HepG2 (cell line): ENCODE results near the gene COG4. TPM values are rescaled to one million over a fixed set of nuclear protein-coding genes. Genes with fewer than 3 reads are reported as not detected.
A peak's percentile ranks its signal among the peaks of the same experiment; 100 is the strongest.

Experiments
- ASH2L ChIP-seq: fragments of 300-600, 200-600 bp; sonication (generic); IDR thresholded peaks from 2 replicates; pipeline ENCODE4 v1.7.0; 2017; ENCODE audit warnings: low read depth, mild to moderate bottlenecking, moderate library complexity, mixed read lengths, low read length; ENCODE audit not compliant: insufficient read length
- E2F5 ChIP-seq: sonication (generic); formaldehyde crosslinking; conservative IDR thresholded peaks from 2 replicates; pipeline ENCODE4 v1.4.0; 2020; ENCODE audit warnings: missing genetic modification reagents
- KDM5B ChIP-seq: sonication (generic); formaldehyde crosslinking; IDR thresholded peaks from 2 replicates; pipeline ENCODE4 v1.4.0; 2020; ENCODE audit warnings: missing genetic modification reagents, mild to moderate bottlenecking, borderline replicate concordance
- MATR3 ChIP-seq: sonication (generic); formaldehyde crosslinking; IDR thresholded peaks from 2 replicates; pipeline ENCODE4 v1.4.0; 2020; ENCODE audit warnings: missing genetic modification reagents
- MTA1 ChIP-seq: sonication (generic); formaldehyde crosslinking; IDR thresholded peaks from 2 replicates; pipeline ENCODE4 v1.4.0; 2020; ENCODE audit warnings: missing genetic modification reagents, mild to moderate bottlenecking, borderline replicate concordance
- MTA3 ChIP-seq: sonication (generic); formaldehyde crosslinking; IDR thresholded peaks from 2 replicates; pipeline ENCODE4 v1.4.0; 2020; ENCODE audit warnings: missing genetic modification reagents
- MXI1 ChIP-seq: IDR thresholded peaks from 3 replicates; pipeline ENCODE4 v1.6.1; 2012; ENCODE audit warnings: low read depth, low read length, inconsistent platforms, borderline replicate concordance
- NCOR1 ChIP-seq: fragments of 200-600 bp; sonication (generic); IDR thresholded peaks from 2 replicates; pipeline ENCODE4 v1.7.0; 2017; ENCODE audit warnings: antibody characterized with exemption, low read length, borderline replicate concordance
- RCOR2 ChIP-seq: IDR thresholded peaks from 2 replicates; pipeline ENCODE4 v1.6.1; 2016; ENCODE audit warnings: missing biosample characterization, missing genetic modification reagents
- RNF219 ChIP-seq: sonication (generic); formaldehyde crosslinking; IDR thresholded peaks from 2 replicates; pipeline ENCODE4 v1.5.0; 2020; ENCODE audit warnings: mild to moderate bottlenecking, missing genetic modification reagents
- SIX4 ChIP-seq: sonication (generic); formaldehyde crosslinking; IDR thresholded peaks from 2 replicates; pipeline ENCODE4 v1.4.0; 2020; ENCODE audit warnings: missing genetic modification reagents
- SP140L ChIP-seq: sonication (generic); formaldehyde crosslinking; IDR thresholded peaks from 2 replicates; pipeline ENCODE4 v1.4.0; 2020; ENCODE audit warnings: missing genetic modification reagents, borderline replicate concordance
- ZNF367 ChIP-seq: sonication (generic); formaldehyde crosslinking; IDR thresholded peaks from 2 replicates; pipeline ENCODE4 v1.4.0; 2020; ENCODE audit warnings: missing genetic modification reagents, borderline replicate concordance
- ZNF674 ChIP-seq: sonication (generic); formaldehyde crosslinking; IDR thresholded peaks from 2 replicates; pipeline ENCODE4 v1.5.0; 2020; ENCODE audit warnings: low read depth, mild to moderate bottlenecking, missing genetic modification reagents
- ZNF777 ChIP-seq: sonication (generic); formaldehyde crosslinking; IDR thresholded peaks from 2 replicates; pipeline ENCODE4 v1.4.0; 2020; ENCODE audit warnings: missing genetic modification reagents
- ZSCAN21 ChIP-seq: sonication (generic); formaldehyde crosslinking; IDR thresholded peaks from 2 replicates; pipeline ENCODE4 v1.8.0; 2022; ENCODE audit warnings: mild to moderate bottlenecking, missing genetic modification reagents, moderate library complexity, borderline replicate concordance
- polyA plus RNA-seq, 8 experiments: library from polyadenylated mRNA; depleted of rRNA in 3 of 8; stranded (reverse) in 7 of 8; unstranded in 1 of 8; fragments of >200 nt; fragmentation: Illumina TruSeq in 4 of 8; extraction: Trizol in 4 of 8; gene quantifications; 2 replicates each; pipeline versions ENCODE4 v1.2.1 to v1.2.3, GENCODE V29; 2011 to 2016; ENCODE audit warnings: low read depth in 4 of 8, missing spikeins in 1 of 8, mixed read lengths in 1 of 8; ENCODE audit not compliant: insufficient read depth in 1 of 8
- total RNA-seq, 5 experiments: library from RNA; depleted of rRNA; stranded (reverse); fragments of >200 nt; fragmentation: Illumina TruSeq; extraction: Trizol; gene quantifications; 2 replicates each; pipeline ENCODE4 v1.2.3, GENCODE V29; 2016; ENCODE audit warnings: low read depth in 1 of 5
- TF ChIP-seq, protein P1 (sequence below): sonication (generic); formaldehyde crosslinking; IDR thresholded peaks from 2 replicates; pipeline ENCODE4 v1.4.0; 2020; ENCODE audit warnings: mild to moderate bottlenecking, missing genetic modification reagents
- TF ChIP-seq, protein P2 (sequence below): sonication (generic); formaldehyde crosslinking; IDR thresholded peaks from 2 replicates; pipeline ENCODE4 v1.8.1; 2023; ENCODE audit warnings: mild to moderate bottlenecking, moderate library complexity, missing genetic modification reagents
- TF ChIP-seq, protein P3 (sequence below): sonication (generic); formaldehyde crosslinking; IDR thresholded peaks from 2 replicates; pipeline ENCODE4 v1.4.0; 2020; ENCODE audit warnings: low read depth, missing genetic modification reagents

COG4 gene
- total and polyA plus RNA-seq, 2 of the 13 experiments (the other 11 are each of a cell fraction or from before 2014, with no cell fraction given): 51.1 to 73.8 TPM

DNA sequence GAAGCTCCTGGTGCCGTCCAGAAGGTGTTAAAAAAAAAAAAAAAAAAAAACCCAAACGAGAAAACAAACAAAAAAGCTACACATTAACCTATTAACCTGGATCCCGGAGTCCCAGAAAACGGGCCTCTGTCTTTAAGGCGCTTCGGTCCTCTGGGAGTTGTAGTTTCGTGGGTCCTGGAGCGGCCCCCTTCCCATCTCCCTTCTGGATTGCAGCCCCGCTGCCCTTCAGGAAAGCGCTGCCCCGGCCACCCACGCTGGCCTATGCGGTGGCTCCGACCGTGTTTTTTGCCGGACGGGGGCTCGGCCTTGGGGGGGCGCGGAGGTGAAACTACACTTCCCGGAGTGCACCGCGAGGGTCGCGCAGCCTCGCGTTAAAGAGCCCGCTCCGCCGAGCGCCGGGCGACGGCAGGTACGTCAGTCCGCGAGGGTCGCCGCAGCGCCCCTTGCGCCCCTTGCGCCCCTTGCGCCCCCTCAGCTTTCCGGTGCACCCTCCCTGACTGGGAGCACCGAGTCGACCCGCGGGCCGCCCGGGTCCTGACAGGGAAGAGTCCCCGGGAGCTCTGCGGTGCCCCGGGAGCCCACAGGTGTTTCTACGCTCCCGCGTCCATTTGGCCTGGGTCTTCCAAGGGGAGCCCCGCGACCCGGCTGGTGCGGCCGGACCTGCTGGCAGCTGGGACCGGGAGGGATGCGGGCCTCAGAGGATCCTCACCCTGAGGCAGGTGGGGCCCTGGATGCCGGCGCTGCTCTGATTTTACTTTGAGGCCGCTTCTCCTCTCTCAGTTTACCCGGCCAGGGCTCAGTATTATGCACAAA lies 68.9 kb downstream of the COG4 start, which contains the start of gene FCSK (continued):
- TF ChIP-seq, protein P1, sequence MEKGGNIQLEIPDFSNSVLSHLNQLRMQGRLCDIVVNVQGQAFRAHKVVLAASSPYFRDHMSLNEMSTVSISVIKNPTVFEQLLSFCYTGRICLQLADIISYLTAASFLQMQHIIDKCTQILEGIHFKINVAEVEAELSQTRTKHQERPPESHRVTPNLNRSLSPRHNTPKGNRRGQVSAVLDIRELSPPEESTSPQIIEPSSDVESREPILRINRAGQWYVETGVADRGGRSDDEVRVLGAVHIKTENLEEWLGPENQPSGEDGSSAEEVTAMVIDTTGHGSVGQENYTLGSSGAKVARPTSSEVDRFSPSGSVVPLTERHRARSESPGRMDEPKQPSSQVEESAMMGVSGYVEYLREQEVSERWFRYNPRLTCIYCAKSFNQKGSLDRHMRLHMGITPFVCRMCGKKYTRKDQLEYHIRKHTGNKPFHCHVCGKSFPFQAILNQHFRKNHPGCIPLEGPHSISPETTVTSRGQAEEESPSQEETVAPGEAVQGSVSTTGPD: no peak
- TF ChIP-seq, protein P2, sequence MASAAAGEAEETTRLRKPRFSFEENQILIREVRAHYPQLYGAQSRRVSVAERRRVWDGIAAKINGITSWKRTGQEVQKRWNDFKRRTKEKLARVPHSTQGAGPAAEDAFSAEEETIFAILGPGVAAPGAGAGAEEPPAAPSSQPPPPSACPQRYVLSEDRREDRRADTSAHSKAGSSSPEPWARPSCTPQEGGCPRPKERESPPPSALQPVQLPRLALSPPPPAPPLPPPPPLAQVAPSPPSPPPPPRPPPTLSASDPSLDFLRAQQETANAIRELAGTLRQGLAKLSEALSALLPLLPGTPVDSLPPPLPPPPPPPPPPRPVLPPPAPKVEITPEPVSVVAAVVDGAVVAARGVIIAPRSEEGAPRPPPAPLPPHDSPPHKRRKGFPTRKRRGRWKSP: peak; percentile 94
- TF ChIP-seq RNF219 (CRISPR knock-in tag) (0 out of 2 replicates have a peak, but pooled peaks have one; percentile 15), MTA1 (peak; percentile 91; the same call in 1 of the 2 replicates), ZNF777 (CRISPR knock-in tag) (peak; percentile 79), MTA3 (CRISPR knock-in tag) (0 out of 2 replicates have a peak, but pooled peaks have one; percentile 73), SIX4 (CRISPR knock-in tag) (peak; percentile 49; the same call in 1 of the 2 replicates), KDM5B (CRISPR knock-in tag) (peak; percentile 89), ZNF674 (CRISPR knock-in tag) (no peak), ZNF367 (CRISPR knock-in tag) (peak; percentile 96; the same call in 1 of the 2 replicates), MATR3 (CRISPR knock-in tag) (no peak), ZSCAN21 (CRISPR knock-in tag) (peak; percentile 85), RCOR2 (CRISPR knock-in tag) (no peak), MXI1 (peak; percentile 63; the same call in 1 of the 3 replicates), NCOR1 (peak; percentile 1; the same call in 1 of the 2 replicates), E2F5 (CRISPR knock-in tag) (peak; percentile 34; the same call in 1 of the 2 replicates), ASH2L (peak; percentile 86), SP140L (CRISPR knock-in tag) (peak; percentile 93; the same call in 1 of the 2 replicates)
- TF ChIP-seq, protein P3, sequence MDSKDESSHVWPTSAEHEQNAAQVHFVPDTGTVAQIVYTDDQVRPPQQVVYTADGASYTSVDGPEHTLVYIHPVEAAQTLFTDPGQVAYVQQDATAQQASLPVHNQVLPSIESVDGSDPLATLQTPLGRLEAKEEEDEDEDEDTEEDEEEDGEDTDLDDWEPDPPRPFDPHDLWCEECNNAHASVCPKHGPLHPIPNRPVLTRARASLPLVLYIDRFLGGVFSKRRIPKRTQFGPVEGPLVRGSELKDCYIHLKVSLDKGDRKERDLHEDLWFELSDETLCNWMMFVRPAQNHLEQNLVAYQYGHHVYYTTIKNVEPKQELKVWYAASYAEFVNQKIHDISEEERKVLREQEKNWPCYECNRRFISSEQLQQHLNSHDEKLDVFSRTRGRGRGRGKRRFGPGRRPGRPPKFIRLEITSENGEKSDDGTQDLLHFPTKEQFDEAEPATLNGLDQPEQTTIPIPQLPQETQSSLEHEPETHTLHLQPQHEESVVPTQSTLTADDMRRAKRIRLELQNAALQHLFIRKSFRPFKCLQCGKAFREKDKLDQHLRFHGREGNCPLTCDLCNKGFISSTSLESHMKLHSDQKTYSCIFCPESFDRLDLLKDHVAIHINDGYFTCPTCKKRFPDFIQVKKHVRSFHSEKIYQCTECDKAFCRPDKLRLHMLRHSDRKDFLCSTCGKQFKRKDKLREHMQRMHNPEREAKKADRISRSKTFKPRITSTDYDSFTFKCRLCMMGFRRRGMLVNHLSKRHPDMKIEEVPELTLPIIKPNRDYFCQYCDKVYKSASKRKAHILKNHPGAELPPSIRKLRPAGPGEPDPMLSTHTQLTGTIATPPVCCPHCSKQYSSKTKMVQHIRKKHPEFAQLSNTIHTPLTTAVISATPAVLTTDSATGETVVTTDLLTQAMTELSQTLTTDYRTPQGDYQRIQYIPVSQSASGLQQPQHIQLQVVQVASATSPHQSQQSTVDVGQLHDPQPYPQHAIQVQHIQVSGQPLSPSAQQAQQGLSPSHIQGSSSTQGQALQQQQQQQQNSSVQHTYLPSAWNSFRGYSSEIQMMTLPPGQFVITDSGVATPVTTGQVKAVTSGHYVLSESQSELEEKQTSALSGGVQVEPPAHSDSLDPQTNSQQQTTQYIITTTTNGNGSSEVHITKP (CRISPR knock-in tag): peak; percentile 80
